HEK293 (cell line): ENCODE measurements around the gene BORCS5.
"Not testable (repeated sequence)": the region's sequence is repeated elsewhere in the genome, so short reads cannot be mapped to it uniquely, and the experiment has no call there.

Experiments
- CTCF ChIA-PET: fragments of 350-600 bp; formaldehyde crosslinking; extraction: SDS; loops from one replicate; lab custom pipeline; 2021; ENCODE audit warnings: antibody characterized with exemption; lab: Yijun Ruan, JAX
- POLR2A ChIA-PET: fragments of 300-600 bp; formaldehyde crosslinking; extraction: SDS; loops from one replicate; lab custom pipeline; 2020; ENCODE audit warnings: antibody characterized with exemption, inconsistent platforms; lab: Yijun Ruan, JAX
- H3K27ac ChIP-seq: fragments of 200-500 bp; sonication (Bioruptor generic); 2 replicates; pipeline ENCODE4 v1.5.1; 2014; ENCODE audit warnings: low read depth, low read length, control low read depth, inconsistent platforms; ENCODE audit errors: extremely low read depth
- H3K36me3 ChIP-seq, 2 experiments: fragments of 200-500 bp in 1 of 2; sonication (Bioruptor generic) in 1 of 2; 1 replicate in 1 of 2; 2 replicates in 1 of 2; pipeline ENCODE4 v1.5.1; 2014 to 2017; ENCODE audit warnings: inconsistent platforms in 2 of 2, low read length in 2 of 2; ENCODE audit not compliant: control insufficient read depth in 2 of 2, insufficient read depth in 1 of 2
- H3K4me1 ChIP-seq: fragments of 200-500 bp; sonication (Bioruptor generic); 2 replicates; pipeline ENCODE4 v1.5.1; 2014; ENCODE audit warnings: mild to moderate bottlenecking, low read length, inconsistent platforms; ENCODE audit not compliant: control insufficient read depth, insufficient read depth
- H3K4me3 ChIP-seq: 2 replicates; pipeline ENCODE4 v1.5.1; 2011; ENCODE audit warnings: low read depth, mild to moderate bottlenecking, control low read depth, low read length, moderate library complexity
- H3K9me3 ChIP-seq: fragments of 200-500 bp; sonication (Bioruptor generic); 2 replicates; pipeline ENCODE4 v1.5.1; 2014; ENCODE audit warnings: low read depth, low read length, inconsistent platforms; ENCODE audit not compliant: control insufficient read depth, insufficient read depth
- BCL6B ChIP-seq: fragments of 450-650 bp; formaldehyde crosslinking; IDR thresholded peaks from 2 replicates; pipeline ENCODE4 v1.5.1; 2017; ENCODE audit warnings: missing biosample characterization, missing genetic modification characterization
- HIC1 ChIP-seq: fragments of 450-650 bp; formaldehyde crosslinking; IDR thresholded peaks from 2 replicates; pipeline ENCODE4 v1.5.1; 2016; ENCODE audit warnings: missing biosample characterization, missing genetic modification characterization
- HOXD13 ChIP-seq: sonication (generic); formaldehyde crosslinking; IDR thresholded peaks from 2 replicates; pipeline ENCODE4 v1.8.0; 2022; ENCODE audit warnings: missing genetic modification reagents, borderline replicate concordance
- ZNF146 ChIP-seq: fragments of 450-650 bp; formaldehyde crosslinking; IDR thresholded peaks from 2 replicates; pipeline ENCODE4 v1.5.1; 2016; ENCODE audit warnings: missing biosample characterization, missing genetic modification characterization
- ZNF184 ChIP-seq: fragments of 450-650 bp; IDR thresholded peaks from 2 replicates; pipeline ENCODE4 v1.5.1; 2018; ENCODE audit warnings: missing biosample characterization, mild to moderate bottlenecking, missing genetic modification characterization
- ZNF362 ChIP-seq: fragments of 450-650 bp; formaldehyde crosslinking; IDR thresholded peaks from 2 replicates; pipeline ENCODE4 v1.5.1; 2016; ENCODE audit warnings: missing biosample characterization, missing genetic modification characterization
- ZNF580 ChIP-seq: fragments of 450-650 bp; formaldehyde crosslinking; IDR thresholded peaks from 2 replicates; pipeline ENCODE4 v1.5.1; 2016; ENCODE audit warnings: missing biosample characterization, missing genetic modification characterization
- ZNF610 ChIP-seq: fragments of 450-650 bp; formaldehyde crosslinking; IDR thresholded peaks from 2 replicates; pipeline ENCODE4 v1.5.1; 2016; ENCODE audit warnings: missing biosample characterization, missing genetic modification characterization, borderline replicate concordance
- ZNF658 ChIP-seq: fragments of 450-650 bp; formaldehyde crosslinking; IDR thresholded peaks from 2 replicates; pipeline ENCODE4; 2016; ENCODE audit warnings: missing biosample characterization, missing genetic modification characterization
- ZNF777 ChIP-seq: fragments of 450-650 bp; formaldehyde crosslinking; IDR thresholded peaks from 2 replicates; pipeline ENCODE4 v1.5.1; 2017; ENCODE audit warnings: missing biosample characterization, missing genetic modification characterization, borderline replicate concordance
- ZNF843 ChIP-seq: fragments of 450-650 bp; formaldehyde crosslinking; IDR thresholded peaks from 2 replicates; pipeline ENCODE4 v1.5.1; 2016; ENCODE audit warnings: missing biosample characterization, missing genetic modification characterization

Gene BORCS5

GRCh38 chr12:12408265-12408690, 51.4 kb downstream of the BORCS5 start:
- Histone ChIP-seq H3K36me3 (no peaks in the 10 kb centered on the region), H3K27ac (no peak overlapping the region), H3K4me3 (no peak overlapping the region), H3K4me1 (peaks cover 8% of the 10 kb centered on the region; the same call in 1 of the 2 replicates), H3K9me3 (no peaks in the 10 kb centered on the region)
- ChIA-PET CTCF (no interaction called here), POLR2A (no interaction called here)
- TF ChIP-seq ZNF184 (tag by site-specific recombination) (no peak), HOXD13 (CRISPR knock-in tag) (no peak), ZNF610 (tag by site-specific recombination) (no peak), ZNF777 (tag by site-specific recombination) (no peak), ZNF362 (no peak), ZNF843 (0 out of 2 replicates have a peak, but pooled peaks have one; percentile 11), ZNF658 (tag by site-specific recombination) (no peak)

GRCh38 chr12:12409337-12409736, 52.5 kb downstream of the BORCS5 start:
- H3K9me3 ChIP-seq, POLR2A ChIA-PET, CTCF ChIA-PET, H3K4me3 ChIP-seq, H3K4me1 ChIP-seq, H3K36me3 ChIP-seq, H3K27ac ChIP-seq: not testable (repeated sequence)
- TF ChIP-seq ZNF146 (tag by site-specific recombination), result peak; percentile 95
- TF ChIP-seq ZNF580 (tag by site-specific recombination), result 0 out of 2 replicates have a peak, but pooled peaks have one; percentile 52

DNA sequence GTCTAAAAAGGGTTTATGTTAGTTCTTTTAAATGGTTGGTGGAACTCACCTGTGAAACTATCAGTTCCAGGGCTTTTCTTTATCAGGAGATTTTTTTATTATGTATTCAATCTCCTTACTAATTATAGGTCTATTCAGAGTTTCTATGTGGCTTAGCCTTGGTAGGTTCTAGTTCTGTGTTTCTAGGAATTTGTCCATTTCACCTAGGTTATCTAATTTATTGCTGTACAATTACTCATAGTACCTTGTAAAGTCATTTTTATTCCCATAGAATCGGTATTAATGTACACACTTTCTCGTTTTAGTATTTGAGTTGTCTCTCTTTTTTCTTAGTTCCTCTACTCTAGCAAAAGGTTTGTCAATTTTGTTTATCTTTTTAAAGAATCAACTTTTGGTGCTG, 59.0 kb downstream of the BORCS5 start:
- TF ChIP-seq HIC1 (tag by site-specific recombination), result no peak
- TF ChIP-seq BCL6B, result peak; percentile 37; the same call in 1 of the 2 replicates
- Histone ChIP-seq H3K4me1 (no peaks in the 10 kb centered on the region), H3K27ac (no peak overlapping the region)

GRCh38 chr12:12419165-12419564, 62.3 kb downstream of the BORCS5 start:
- peak; percentile 96 for TF ChIP-seq ZNF146 (tag by site-specific recombination)
- POLR2A ChIA-PET, H3K4me1 ChIP-seq, H3K36me3 ChIP-seq, H3K9me3 ChIP-seq, H3K27ac ChIP-seq, H3K4me3 ChIP-seq: not testable (repeated sequence)
- CTCF ChIA-PET, result interaction anchor here (0.6 kb wide), 1 partner anchor 1793 kb away, joined by 3 read pairs; no protein-coding TSS in a partner anchor

More for the DNA sequence above, 59.0 kb downstream of the BORCS5 start:
- Histone ChIP-seq H3K36me3 (no peaks in the 10 kb centered on the region), H3K4me3 (no peak overlapping the region), H3K9me3 (no peaks in the 10 kb centered on the region)
- ChIA-PET CTCF (no interaction called here), POLR2A (interaction anchor here (0.6 kb wide), 1 partner anchor 78 kb away, joined by 3 read pairs; no protein-coding TSS in a partner anchor)
